Measurements from ENCODE around the gene GTF3C1.

DNA sequence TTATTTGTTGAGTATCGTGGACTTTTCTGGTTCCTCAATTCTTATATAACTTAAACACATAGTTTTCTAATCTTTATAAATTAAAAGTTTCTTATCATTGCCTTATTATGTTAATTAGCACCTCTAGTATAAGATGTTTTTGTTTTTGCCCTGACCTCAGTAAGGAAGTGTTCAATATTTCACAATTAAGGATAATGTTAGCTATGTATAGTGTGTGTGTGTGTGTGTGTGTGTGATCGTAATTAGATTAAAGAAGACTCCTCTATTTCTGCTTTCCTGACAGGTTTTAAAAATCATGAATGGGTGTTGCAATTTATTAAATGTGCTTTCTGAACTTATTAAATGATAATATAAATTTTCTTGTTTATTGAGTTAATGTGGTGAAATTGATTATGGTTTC, 135.8 kb downstream of the GTF3C1 start:
- no peak for TF ChIP-seq ZFP36 (IDR thresholded peaks at IDR 0.05; ENCODE audit: borderline replicate concordance, low read depth, low read length, partially characterized antibody)
- no peak for TF ChIP-seq CTCF (CRISPR knock-in tag; IDR thresholded peaks at IDR 0.05)
- TF ChIP-seq HMG20A (CRISPR knock-in tag; IDR thresholded peaks at IDR 0.05; ENCODE audit: borderline replicate concordance), result no peak
- no peak for TF ChIP-seq ZNF274 (CRISPR knock-in tag; IDR thresholded peaks at IDR 0.05)
- TF ChIP-seq RBAK (CRISPR knock-in tag; IDR thresholded peaks at IDR 0.05), result no peak
- no peak for TF ChIP-seq ELF3 (CRISPR knock-in tag; IDR thresholded peaks at IDR 0.05)
- TF ChIP-seq REST (IDR thresholded peaks at IDR 0.05; ENCODE audit: borderline replicate concordance in 1 of 2, low read depth in 1 of 2, low read length in 2 of 2), result no peak
- TF ChIP-seq, protein P1, sequence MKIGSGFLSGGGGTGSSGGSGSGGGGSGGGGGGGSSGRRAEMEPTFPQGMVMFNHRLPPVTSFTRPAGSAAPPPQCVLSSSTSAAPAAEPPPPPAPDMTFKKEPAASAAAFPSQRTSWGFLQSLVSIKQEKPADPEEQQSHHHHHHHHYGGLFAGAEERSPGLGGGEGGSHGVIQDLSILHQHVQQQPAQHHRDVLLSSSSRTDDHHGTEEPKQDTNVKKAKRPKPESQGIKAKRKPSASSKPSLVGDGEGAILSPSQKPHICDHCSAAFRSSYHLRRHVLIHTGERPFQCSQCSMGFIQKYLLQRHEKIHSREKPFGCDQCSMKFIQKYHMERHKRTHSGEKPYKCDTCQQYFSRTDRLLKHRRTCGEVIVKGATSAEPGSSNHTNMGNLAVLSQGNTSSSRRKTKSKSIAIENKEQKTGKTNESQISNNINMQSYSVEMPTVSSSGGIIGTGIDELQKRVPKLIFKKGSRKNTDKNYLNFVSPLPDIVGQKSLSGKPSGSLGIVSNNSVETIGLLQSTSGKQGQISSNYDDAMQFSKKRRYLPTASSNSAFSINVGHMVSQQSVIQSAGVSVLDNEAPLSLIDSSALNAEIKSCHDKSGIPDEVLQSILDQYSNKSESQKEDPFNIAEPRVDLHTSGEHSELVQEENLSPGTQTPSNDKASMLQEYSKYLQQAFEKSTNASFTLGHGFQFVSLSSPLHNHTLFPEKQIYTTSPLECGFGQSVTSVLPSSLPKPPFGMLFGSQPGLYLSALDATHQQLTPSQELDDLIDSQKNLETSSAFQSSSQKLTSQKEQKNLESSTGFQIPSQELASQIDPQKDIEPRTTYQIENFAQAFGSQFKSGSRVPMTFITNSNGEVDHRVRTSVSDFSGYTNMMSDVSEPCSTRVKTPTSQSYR (CRISPR knock-in tag; IDR thresholded peaks at IDR 0.05; ENCODE audit: borderline replicate concordance), result no peak
- no peak for TF ChIP-seq TFDP1 (CRISPR knock-in tag; IDR thresholded peaks at IDR 0.05; ENCODE audit: borderline replicate concordance)
- no peak for TF ChIP-seq FOXP4 (CRISPR knock-in tag; IDR thresholded peaks at IDR 0.05)

Measured in HepG2 (cell line).